ENCODE measurements around the gene EPB41L3.

DNA sequence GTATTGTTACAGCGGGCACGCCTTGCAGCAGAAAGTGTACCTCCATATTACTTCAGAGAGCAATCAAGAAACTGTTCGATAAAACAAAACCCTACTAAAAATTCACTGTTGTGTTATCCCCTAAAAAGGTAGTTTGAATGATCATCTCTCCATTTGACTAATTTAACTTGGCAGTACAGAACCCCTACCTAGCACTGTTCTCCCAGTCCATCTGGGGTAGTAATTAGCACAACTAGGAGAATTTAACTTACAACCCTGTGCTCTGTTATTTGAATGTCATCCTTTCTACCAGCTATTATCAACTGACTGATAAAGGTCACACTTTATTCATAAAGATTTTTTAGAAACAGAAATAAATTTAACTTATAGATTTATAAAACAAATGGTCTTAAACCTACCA lies 121.2 kb downstream of the EPB41L3 start:
- TF ChIP-seq POLR2A (IDR thresholded peaks at IDR 0.05): no peak
- TF ChIP-seq, protein P1, sequence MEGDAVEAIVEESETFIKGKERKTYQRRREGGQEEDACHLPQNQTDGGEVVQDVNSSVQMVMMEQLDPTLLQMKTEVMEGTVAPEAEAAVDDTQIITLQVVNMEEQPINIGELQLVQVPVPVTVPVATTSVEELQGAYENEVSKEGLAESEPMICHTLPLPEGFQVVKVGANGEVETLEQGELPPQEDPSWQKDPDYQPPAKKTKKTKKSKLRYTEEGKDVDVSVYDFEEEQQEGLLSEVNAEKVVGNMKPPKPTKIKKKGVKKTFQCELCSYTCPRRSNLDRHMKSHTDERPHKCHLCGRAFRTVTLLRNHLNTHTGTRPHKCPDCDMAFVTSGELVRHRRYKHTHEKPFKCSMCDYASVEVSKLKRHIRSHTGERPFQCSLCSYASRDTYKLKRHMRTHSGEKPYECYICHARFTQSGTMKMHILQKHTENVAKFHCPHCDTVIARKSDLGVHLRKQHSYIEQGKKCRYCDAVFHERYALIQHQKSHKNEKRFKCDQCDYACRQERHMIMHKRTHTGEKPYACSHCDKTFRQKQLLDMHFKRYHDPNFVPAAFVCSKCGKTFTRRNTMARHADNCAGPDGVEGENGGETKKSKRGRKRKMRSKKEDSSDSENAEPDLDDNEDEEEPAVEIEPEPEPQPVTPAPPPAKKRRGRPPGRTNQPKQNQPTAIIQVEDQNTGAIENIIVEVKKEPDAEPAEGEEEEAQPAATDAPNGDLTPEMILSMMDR (IDR thresholded peaks at IDR 0.05): no peak
